Activated CD8-positive, alpha-beta memory T cell treated with anti-CD3 and anti-CD28 coated beads, Interleukin-2, amount 50 U/mL, for 1 hour (primary cell): ENCODE measurements around the gene CABCOCO1.

Source experiments
- DNase-seq: peaks from one replicate; pipeline ENCODE4 v3.0.0-alpha.2; 2020; ENCODE audit errors: extremely low read depth

Gene CABCOCO1

DNA sequence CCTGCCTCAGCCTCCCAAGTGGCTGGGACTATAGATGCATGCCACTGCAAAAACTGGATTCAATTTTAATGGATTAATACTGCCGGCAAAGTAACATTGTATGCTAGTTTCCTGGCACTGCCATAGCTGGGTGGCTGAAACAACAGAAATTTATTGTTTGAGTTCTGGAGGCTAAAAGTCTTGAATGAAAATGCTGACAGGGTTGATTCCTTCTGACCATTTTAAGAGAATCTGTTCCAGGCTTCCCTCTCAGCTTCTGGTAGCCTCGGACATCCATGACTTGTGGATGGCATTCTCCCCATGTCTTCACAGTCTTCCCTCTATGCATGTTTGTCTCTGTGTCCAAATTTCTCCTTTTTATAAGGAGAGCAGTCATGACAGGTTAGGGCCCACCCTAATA is 151.4 kb downstream of the CABCOCO1 start:
- DNase-seq: no peak

DNA sequence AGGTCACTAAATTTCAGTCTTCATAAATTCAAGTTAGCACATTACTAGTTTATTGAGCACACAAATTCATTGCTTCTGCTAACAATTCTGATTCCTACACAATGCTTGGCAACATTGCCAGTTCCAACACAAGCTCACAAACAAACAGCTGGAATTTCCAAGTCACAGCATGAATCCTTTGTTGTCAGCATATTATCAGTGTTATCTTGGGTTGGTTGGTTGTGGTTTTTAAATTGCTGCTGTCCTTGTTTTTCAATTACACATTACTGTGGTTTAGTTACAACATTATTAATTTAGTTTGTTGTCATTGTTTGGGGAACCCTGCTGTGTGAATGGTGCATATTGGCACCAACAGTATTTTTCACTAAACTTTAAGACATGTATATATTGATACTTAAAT is 152.8 kb downstream of the CABCOCO1 start:
- DNase-seq: no peak
